ENCODE data around the gene ADAM23.

The ADAM23 gene

DNA sequence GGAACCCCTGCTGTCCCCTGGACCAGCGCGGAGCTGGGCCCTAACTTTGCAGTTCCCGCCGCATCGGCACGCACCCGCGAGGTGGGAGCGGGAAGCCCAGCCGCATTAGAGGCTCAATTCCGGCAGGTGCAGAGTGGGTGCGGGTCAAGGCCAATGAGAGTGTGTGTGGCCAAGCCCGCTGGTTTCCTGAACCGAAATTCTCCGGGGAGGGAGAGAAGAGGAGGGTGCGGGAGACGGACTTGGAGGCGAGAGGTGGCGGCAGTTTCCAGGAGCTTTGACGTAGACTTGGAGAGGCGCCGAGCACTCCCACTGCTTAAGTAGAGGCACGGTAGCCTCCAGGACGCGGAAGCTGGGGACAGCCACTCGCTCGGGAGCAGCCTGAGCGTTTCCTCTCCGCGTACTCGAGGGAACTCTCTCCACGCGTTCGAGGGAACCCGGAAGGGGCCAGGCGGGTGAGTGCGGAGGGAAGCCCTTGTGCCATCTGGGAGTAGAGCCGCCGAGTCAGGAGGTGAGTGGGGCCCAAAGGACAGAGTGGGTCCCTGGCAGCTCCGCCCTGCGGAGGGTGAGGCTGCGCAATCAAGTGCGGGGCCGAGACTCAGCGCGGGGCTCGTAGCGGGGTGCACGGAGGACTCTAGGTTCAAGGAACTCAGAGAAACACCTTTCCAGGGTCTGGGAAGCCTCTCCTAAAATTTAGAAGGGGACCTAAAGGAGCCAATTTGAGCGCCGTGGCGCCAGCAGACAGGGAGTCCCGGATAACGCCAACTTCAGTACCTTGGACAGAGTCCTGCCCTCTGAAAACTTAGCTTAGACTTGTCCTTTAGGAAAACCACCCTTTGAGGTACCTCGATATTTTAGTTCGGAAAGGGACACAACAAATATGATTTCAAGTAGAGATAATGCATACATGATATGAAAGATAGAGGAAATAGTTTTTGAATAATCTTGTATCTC, 199.0 kb downstream of the ADAM23 start, which contains the start of gene FAM237A:
FAM237A (plus strand) TSS at position 413 of the 951 bp plus-strand sequence. CDS start 1,750 bp downstream, outside the sequence.
- no peak for DNase-seq (ENCODE audit: low read depth)

DNA sequence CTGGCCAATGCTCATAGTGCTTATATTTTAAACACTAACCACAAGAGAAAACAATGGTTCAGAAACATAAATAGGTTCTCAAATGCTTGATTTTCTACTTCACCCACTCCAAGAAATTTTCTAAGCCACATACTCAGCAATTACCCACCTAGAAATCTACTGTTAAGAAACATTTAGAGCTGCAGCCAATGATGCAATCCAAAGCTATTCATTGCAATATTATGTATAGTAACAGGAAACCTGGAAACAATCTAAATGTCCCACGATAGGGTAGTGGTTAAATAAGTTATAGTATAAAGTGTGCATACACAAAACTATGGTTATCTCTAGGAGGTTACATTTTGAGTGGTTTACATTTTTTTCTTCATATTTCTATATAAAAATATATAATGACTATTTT, 204.7 kb downstream of the ADAM23 start:
- DNase-seq (ENCODE audit: low read depth) = no peak

GRCh38 chr2:206657087-206657486, 213.8 kb downstream of the ADAM23 start:
- DNase-seq (ENCODE audit: low read depth) = no peak

DNA sequence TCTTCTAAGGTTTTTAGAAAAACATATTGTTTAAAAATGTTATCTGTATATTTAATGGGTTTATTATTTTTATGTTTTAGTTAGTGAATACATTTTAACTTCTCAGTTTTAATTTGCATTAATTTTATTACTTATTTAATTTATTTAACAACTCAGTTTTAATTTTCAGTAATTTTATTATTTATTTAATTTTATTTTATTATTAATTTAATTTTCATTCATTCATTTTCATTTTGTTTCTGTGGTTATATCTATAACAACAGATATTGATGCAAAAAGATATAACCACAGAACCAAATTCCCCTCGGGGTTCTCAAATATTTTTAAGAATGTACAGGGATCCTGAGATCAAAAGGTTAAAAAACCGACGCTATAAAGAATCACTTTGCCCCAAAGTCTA, 221.9 kb downstream of the ADAM23 start:
- no peak for DNase-seq (ENCODE audit: low read depth)
